ENCODE results near the gene JARID2.

The JARID2 gene

GRCh38 chr6:15500078-15500740 lies 254.3 kb downstream of the JARID2 start:
- no peak for TF ChIP-seq SIN3A (IDR thresholded peaks at IDR 0.05; ENCODE audit: borderline replicate concordance, insufficient read depth, low read length)
- no peak for TF ChIP-seq POLR2AphosphoS5 (IDR thresholded peaks at IDR 0.05; ENCODE audit: low read depth, low read length)
- no peak for TF ChIP-seq FOXP2 (optimal IDR thresholded peaks at IDR 0.05; ENCODE audit: borderline replicate concordance, extremely low read depth, extremely low read length, insufficient read depth)
- no peak for TF ChIP-seq TAF1 (IDR thresholded peaks at IDR 0.05; ENCODE audit: borderline replicate concordance, insufficient read depth, low read length)
- no peak for TF ChIP-seq REST (IDR thresholded peaks at IDR 0.05; ENCODE audit: insufficient read depth in 1 of 2, low read depth in 2 of 2, low read length in 2 of 2)

- no peak for TF ChIP-seq FOXP2 (optimal IDR thresholded peaks at IDR 0.05; ENCODE audit: borderline replicate concordance, extremely low read depth, extremely low read length, insufficient read depth)
Observed at GRCh38 chr6:15500901-15501825, 255.3 kb downstream of the JARID2 start.

GRCh38 chr6:15501826-15502445 lies 256.1 kb downstream of the JARID2 start:
- TF ChIP-seq SIN3A (IDR thresholded peaks at IDR 0.05; ENCODE audit: borderline replicate concordance, insufficient read depth, low read length) (no peak), TAF1 (IDR thresholded peaks at IDR 0.05; ENCODE audit: borderline replicate concordance, insufficient read depth, low read length) (no peak), FOXP2 (optimal IDR thresholded peaks at IDR 0.05; ENCODE audit: borderline replicate concordance, extremely low read depth, extremely low read length, insufficient read depth) (no peak), POLR2AphosphoS5 (IDR thresholded peaks at IDR 0.05; ENCODE audit: low read depth, low read length) (no peak), REST (IDR thresholded peaks at IDR 0.05; ENCODE audit: insufficient read depth in 1 of 2, low read depth in 2 of 2, low read length in 2 of 2) (no peak)

GRCh38 chr6:15502446-15503345 lies 256.8 kb downstream of the JARID2 start:
- no peak for TF ChIP-seq FOXP2 (optimal IDR thresholded peaks at IDR 0.05; ENCODE audit: borderline replicate concordance, extremely low read depth, extremely low read length, insufficient read depth)
- no peak for TF ChIP-seq REST (IDR thresholded peaks at IDR 0.05; ENCODE audit: insufficient read depth in 1 of 2, low read depth in 2 of 2, low read length in 2 of 2)
- TF ChIP-seq TAF1 (IDR thresholded peaks at IDR 0.05; ENCODE audit: borderline replicate concordance, insufficient read depth, low read length): no peak
- TF ChIP-seq POLR2AphosphoS5 (IDR thresholded peaks at IDR 0.05; ENCODE audit: low read depth, low read length): no peak
- TF ChIP-seq SIN3A (IDR thresholded peaks at IDR 0.05; ENCODE audit: borderline replicate concordance, insufficient read depth, low read length): no peak

GRCh38 chr6:15503346-15503680 lies 257.4 kb downstream of the JARID2 start:
- TF ChIP-seq SIN3A (IDR thresholded peaks at IDR 0.05; ENCODE audit: borderline replicate concordance, insufficient read depth, low read length) (no peak), REST (IDR thresholded peaks at IDR 0.05; ENCODE audit: insufficient read depth in 1 of 2, low read depth in 2 of 2, low read length in 2 of 2) (no peak), TAF1 (IDR thresholded peaks at IDR 0.05; ENCODE audit: borderline replicate concordance, insufficient read depth, low read length) (no peak)
